Epithelial cell of proximal tubule (primary cell): ENCODE results near the gene SRA1. TPM values are rescaled to one million over a fixed set of nuclear protein-coding genes. Genes with fewer than 3 reads are reported as not detected.

ENCODE experiments used
- DNase-seq: peaks from one replicate; pipeline ENCODE4 v3.0.0-alpha.2; 2011; ENCODE audit warnings: low read depth
- H3K4me3 ChIP-seq: 2 replicates; pipeline ENCODE4 v1.5.1; 2011; ENCODE audit warnings: low read depth, mild to moderate bottlenecking, low read length
- CTCF ChIP-seq: conservative IDR thresholded peaks from 2 replicates; pipeline ENCODE4 v1.5.1; 2012; ENCODE audit warnings: low read depth, mild to moderate bottlenecking, low read length
- total RNA-seq: library from RNA; depleted of rRNA; stranded (reverse); fragments of >200 nt; gene quantifications from 2 replicates; pipeline ENCODE4 v1.2.3, GENCODE V29; 2015

Gene SRA1
- total RNA-seq, 1 donor from 2014 or later = 41.3 TPM

GRCh38 chr5:140571105-140571504 lies 13.8 kb upstream of the SRA1 start:
- H3K4me3 ChIP-seq = no peak overlapping the region
- TF ChIP-seq CTCF = no peak

GRCh38 chr5:140570488-140570887 lies 13.2 kb upstream of the SRA1 start:
- H3K4me3 ChIP-seq = no peak overlapping the region
- no peak for DNase-seq
- no peak for TF ChIP-seq CTCF

More at GRCh38 chr5:140571105-140571504, 13.8 kb upstream of the SRA1 start:
- DNase-seq = no peak

DNA sequence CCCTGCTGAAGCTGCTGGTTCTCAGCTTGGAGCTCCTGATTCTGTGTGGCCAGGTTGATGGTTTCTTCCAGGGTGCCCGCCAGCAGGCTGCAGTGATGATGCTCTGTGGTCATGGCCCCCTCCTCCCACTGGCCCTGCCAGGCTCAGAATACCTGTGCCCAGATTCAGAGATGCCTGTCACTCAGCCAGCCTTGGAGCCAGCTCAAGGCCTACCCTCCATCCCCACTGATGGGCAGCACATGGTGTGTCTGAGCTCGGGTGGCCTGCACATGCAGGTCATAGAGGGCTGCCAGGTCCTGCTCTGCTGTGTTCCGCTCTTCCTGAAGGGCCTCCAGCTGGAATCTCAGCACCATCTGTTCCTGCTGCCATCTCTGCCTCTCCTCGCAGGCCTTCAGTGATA lies 12.8 kb upstream of the SRA1 start:
- no peak overlapping the region for H3K4me3 ChIP-seq
- no peak for DNase-seq
- no peak for TF ChIP-seq CTCF

GRCh38 chr5:140569197-140569596 lies 11.9 kb upstream of the SRA1 start:
- DNase-seq = no peak
- no peak for TF ChIP-seq CTCF
- no peak overlapping the region for H3K4me3 ChIP-seq

GRCh38 chr5:140568443-140569063 lies 11.3 kb upstream of the SRA1 start:
- no peak overlapping the region for H3K4me3 ChIP-seq
- DNase-seq = no peak
- TF ChIP-seq CTCF = no peak

DNA sequence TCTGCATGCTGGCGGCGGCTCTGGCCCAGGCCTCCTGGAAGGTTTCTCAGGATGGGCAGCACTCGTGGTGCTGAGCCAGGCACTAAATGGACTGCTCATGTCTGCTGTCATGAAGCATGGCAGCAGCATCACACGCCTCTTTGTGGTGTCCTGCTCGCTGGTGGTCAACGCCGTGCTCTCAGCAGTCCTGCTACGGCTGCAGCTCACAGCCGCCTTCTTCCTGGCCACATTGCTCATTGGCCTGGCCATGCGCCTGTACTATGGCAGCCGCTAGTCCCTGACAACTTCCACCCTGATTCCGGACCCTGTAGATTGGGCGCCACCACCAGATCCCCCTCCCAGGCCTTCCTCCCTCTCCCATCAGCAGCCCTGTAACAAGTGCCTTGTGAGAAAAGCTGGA lies 10.6 kb upstream of the SRA1 start:
- no peak for TF ChIP-seq CTCF
- H3K4me3 ChIP-seq = no peak overlapping the region
- DNase-seq = no peak

GRCh38 chr5:140567136-140567818 lies 10.0 kb upstream of the SRA1 start:
- no peak overlapping the region for H3K4me3 ChIP-seq
- TF ChIP-seq CTCF = no peak
- DNase-seq = no peak
